Liver (tissue), 9 donors: ENCODE results near the gene ABCG2. TPM values are rescaled to one million over a fixed set of nuclear protein-coding genes. Genes with fewer than 3 reads are reported as not detected.

Source experiments
- DNase-seq: peaks from one replicate; pipeline ENCODE4 v3.0.0-alpha.2; 2017; ENCODE audit warnings: low spot score
- H3K27ac ChIP-seq, 2 donors: one replicate each; pipeline ENCODE4 v1.7.0; 2013; ENCODE audit warnings: inconsistent platforms in 2 of 2, low read length in 2 of 2, control low read depth in 1 of 2, low read depth in 1 of 2, mild to moderate bottlenecking in 1 of 2
- H3K27me3 ChIP-seq, 4 donors: one replicate each; pipeline versions ENCODE4 v1.6.1 to v1.7.0; 2013; ENCODE audit warnings: low read length in 3 of 4, inconsistent platforms in 1 of 4, mild to moderate bottlenecking in 1 of 4, moderate library complexity in 1 of 4; ENCODE audit not compliant: control insufficient read depth in 4 of 4, insufficient read depth in 4 of 4
- H3K36me3 ChIP-seq, 4 donors: one replicate each; pipeline versions ENCODE4 v1.6.1 to v1.7.0; 2013; ENCODE audit warnings: low read length in 3 of 4, mild to moderate bottlenecking in 3 of 4, low read depth in 1 of 4, moderate library complexity in 1 of 4; ENCODE audit not compliant: control insufficient read depth in 4 of 4, insufficient read depth in 3 of 4
- H3K4me1 ChIP-seq, 4 donors: one replicate each; pipeline versions ENCODE4 v1.6.1 to v1.7.0; 2013; ENCODE audit warnings: low read length in 3 of 4, mild to moderate bottlenecking in 3 of 4, moderate library complexity in 1 of 4; ENCODE audit not compliant: control insufficient read depth in 4 of 4, insufficient read depth in 4 of 4
- H3K4me3 ChIP-seq, 3 donors: one replicate each; pipeline versions ENCODE4 v1.6.1 to v1.7.0; 2013; ENCODE audit warnings: low read length in 3 of 3, control low read depth in 1 of 3, low read depth in 1 of 3, mild to moderate bottlenecking in 1 of 3
- H3K9ac ChIP-seq, 2 donors: one replicate each; pipeline ENCODE4 v1.7.0; 2013; ENCODE audit warnings: low read length in 2 of 2, mild to moderate bottlenecking in 2 of 2, moderate library complexity in 2 of 2, control low read depth in 1 of 2, low read depth in 1 of 2
- H3K9me3 ChIP-seq, 4 donors: one replicate each; pipeline versions ENCODE4 v1.6.1 to v1.7.0; 2013; ENCODE audit warnings: low read length in 3 of 4; ENCODE audit not compliant: control insufficient read depth in 4 of 4
- CTCF ChIP-seq: fragments of 150-350 bp; IDR thresholded peaks from 2 replicates; pipeline ENCODE4 v1.5.1; 2017; ENCODE audit warnings: improper control_type of control experiment, low read depth, low read length; ENCODE audit not compliant: missing input control
- FOXA2 ChIP-seq: IDR thresholded peaks from 2 replicates; pipeline ENCODE4 v1.6.1; 2016; ENCODE audit warnings: antibody characterized with exemption
- GABPA ChIP-seq, 2 donors: IDR thresholded peaks in 1 of 2; conservative IDR thresholded peaks in 1 of 2; 2 replicates each; pipeline ENCODE4 v1.6.1; 2016; ENCODE audit warnings: antibody characterized with exemption in 2 of 2, mild to moderate bottlenecking in 1 of 2, moderate library complexity in 1 of 2
- HNF4G ChIP-seq: IDR thresholded peaks from 2 replicates; pipeline ENCODE4 v1.6.1; 2016; ENCODE audit warnings: antibody characterized with exemption
- NR2F2 ChIP-seq: IDR thresholded peaks from 2 replicates; pipeline ENCODE4 v1.6.1; 2016; ENCODE audit warnings: antibody characterized with exemption
- RAD21 ChIP-seq, 2 donors: IDR thresholded peaks; 2 replicates each; pipeline ENCODE4 v1.6.1; 2016; ENCODE audit warnings: antibody characterized with exemption in 2 of 2, mild to moderate bottlenecking in 2 of 2
- REST ChIP-seq: IDR thresholded peaks from 2 replicates; pipeline ENCODE4 v1.6.1; 2016; ENCODE audit warnings: antibody characterized with exemption, mild to moderate bottlenecking
- SP1 ChIP-seq: IDR thresholded peaks from 2 replicates; pipeline ENCODE4 v1.6.1; 2018; ENCODE audit warnings: antibody characterized with exemption, mild to moderate bottlenecking
- TAF1 ChIP-seq: conservative IDR thresholded peaks from 2 replicates; pipeline ENCODE4 v1.6.1; 2016; ENCODE audit warnings: antibody characterized with exemption, mild to moderate bottlenecking
- YY1 ChIP-seq: IDR thresholded peaks from 2 replicates; pipeline ENCODE4 v1.6.1; 2016; ENCODE audit warnings: antibody characterized with exemption, mild to moderate bottlenecking
- ZBTB33 ChIP-seq: IDR thresholded peaks from 2 replicates; pipeline ENCODE4 v1.6.1; 2016; ENCODE audit warnings: antibody characterized with exemption
- WGBS: extraction: QIAGEN DNeasy Blood & Tissue Kit; methylation state at CpG from one replicate; pipeline ENCODE4 v1.1.7; 2013; 5-methylcytosine and 5-hydroxymethylcytosine counted together
- polyA plus RNA-seq, 2 donors: library from polyadenylated mRNA; stranded (reverse) in 1 of 2; unstranded in 1 of 2; fragments of 200-250 nt in 1 of 2; fragments of >200 nt in 1 of 2; fragmentation: Nextera tagmentation in 1 of 2; extraction: Ambion mirVana in 1 of 2; gene quantifications; one replicate each; pipeline versions ENCODE4 v1.2.1 to v1.2.3, GENCODE V29; 2013 to 2015
- total RNA-seq, 2 donors: library from RNA; depleted of rRNA; stranded (reverse); fragments of >200 nt; gene quantifications; one replicate each; pipeline ENCODE4 v1.2.3, GENCODE V29; 2014
- TF ChIP-seq, protein P1 (sequence below): IDR thresholded peaks from 2 replicates; pipeline ENCODE4 v1.6.1; 2016; ENCODE audit warnings: antibody characterized with exemption
- TF ChIP-seq, protein P2 (sequence below): IDR thresholded peaks from 2 replicates; pipeline ENCODE4 v1.6.1; 2016; ENCODE audit warnings: antibody characterized with exemption
- donor health status: healthy.
- donor health status: healthy.
- donor health status: healthy.
- donor health status: healthy.
- donor health status: healthy.

The ABCG2 gene
- total and polyA plus RNA-seq, 4 donors: 1.9 to 23.6 (median 7.0) TPM

- TF ChIP-seq REST (no peak), NR2F2 (no peak)
- TF ChIP-seq, protein P1, sequence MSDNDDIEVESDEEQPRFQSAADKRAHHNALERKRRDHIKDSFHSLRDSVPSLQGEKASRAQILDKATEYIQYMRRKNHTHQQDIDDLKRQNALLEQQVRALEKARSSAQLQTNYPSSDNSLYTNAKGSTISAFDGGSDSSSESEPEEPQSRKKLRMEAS: no peak
Measured at GRCh38 chr4:88101165-88101564, 57.3 kb downstream of the ABCG2 start (continued).

- 91% methylated on average over 4 of the region's 4 CpGs for WGBS
- no peak for DNase-seq
- peaks cover 0 to 5% (median 0%) of the 10 kb centered on the region in 4 donors for H3K36me3 ChIP-seq
- no peaks in the 10 kb centered on the region for H3K27me3 ChIP-seq
- no peaks in the 10 kb centered on the region for H3K9me3 ChIP-seq
- H3K4me3 ChIP-seq: no peak overlapping the region
- H3K9ac ChIP-seq: no peak overlapping the region
- H3K4me1 ChIP-seq: peaks cover 0 to 3% (median 1%) of the 10 kb centered on the region in 4 donors
- no peak for TF ChIP-seq ZBTB33
- no peak for TF ChIP-seq GABPA (IDR thresholded peaks at IDR 0.05 in 1 of 2, conservative IDR thresholded peaks at IDR 0.05 in 1 of 2)
- no peak for TF ChIP-seq FOXA2
- TF ChIP-seq SP1: no peak
- TF ChIP-seq, protein P1: no peak
- TF ChIP-seq YY1: no peak
- TF ChIP-seq RAD21 (IDR thresholded peaks at IDR 0.05): no peak
- no peak for TF ChIP-seq NR2F2
- TF ChIP-seq, protein P2, sequence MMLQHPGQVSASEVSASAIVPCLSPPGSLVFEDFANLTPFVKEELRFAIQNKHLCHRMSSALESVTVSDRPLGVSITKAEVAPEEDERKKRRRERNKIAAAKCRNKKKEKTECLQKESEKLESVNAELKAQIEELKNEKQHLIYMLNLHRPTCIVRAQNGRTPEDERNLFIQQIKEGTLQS: no peak
- no peak for TF ChIP-seq REST
- TF ChIP-seq TAF1: no peak
- no peak for TF ChIP-seq CTCF
- TF ChIP-seq HNF4G: no peak
- H3K27ac ChIP-seq: no peak overlapping the region
Measured at GRCh38 chr4:88098993-88099752, 59.3 kb downstream of the ABCG2 start.
